ENCODE data around the gene SETBP1. TPM values are rescaled to one million over a fixed set of nuclear protein-coding genes. Genes with fewer than 3 reads are reported as not detected.

The SETBP1 gene
- total and polyA plus RNA-seq, 2 of the 13 experiments (the other 11 are each of a cell fraction or from before 2014, with no cell fraction given) = 0.18 to 0.65 TPM

DNA sequence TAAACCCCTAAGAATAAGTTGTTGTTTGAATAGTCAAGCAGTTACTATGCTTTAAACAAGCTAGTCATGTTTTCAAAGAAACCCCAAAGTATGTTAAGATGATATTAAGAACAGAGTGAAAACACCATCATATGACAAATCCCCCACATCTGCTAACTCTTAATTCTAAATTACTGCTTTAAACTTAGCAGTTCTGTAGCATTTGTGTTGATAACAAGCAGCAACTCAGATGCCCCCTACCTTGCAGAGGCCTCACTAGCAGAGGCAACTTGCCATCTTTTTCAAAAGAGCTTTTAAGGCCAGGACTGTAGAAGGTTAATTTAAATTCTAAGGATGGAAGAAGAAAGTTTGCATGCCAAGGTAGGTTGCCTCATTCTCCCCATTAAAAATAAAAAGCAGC is 376.2 kb downstream of the SETBP1 start:
- H3K9me3 ChIP-seq (ENCODE audit: low read length) = no peaks in the 10 kb centered on the region; the same call in 1 of the 2 replicates
- H3K4me3 ChIP-seq (replicated peaks in 1 of 3; ENCODE audit: insufficient read depth in 1 of 3, low read depth in 2 of 3, low read length in 3 of 3) = no peak overlapping the region
- no peaks in the 10 kb centered on the region for H3K27me3 ChIP-seq (ENCODE audit: control insufficient read depth in 1 of 2, insufficient read depth in 2 of 2, low read length in 2 of 2)
- intact Hi-C loops (cut with micrococcal nuclease; ENCODE audit: unreplicated experiment) (no loop called here), in situ Hi-C loops (cut with HindIII; ENCODE audit: extremely low pct_ligation_motif_present, low pct_unique_long_range_greater_than_20kb) (no loop called here)
- no peak overlapping the region for H2AFZ ChIP-seq (ENCODE audit: low read length)
- no peak for TF ChIP-seq MAZ (IDR thresholded peaks at IDR 0.05; ENCODE audit: borderline replicate concordance, low read depth, low read length)
- TF ChIP-seq MAZ (CRISPR knock-in tag; IDR thresholded peaks at IDR 0.05; ENCODE audit: low read depth) = no peak
- no peak for TF ChIP-seq SRSF1 (optimal IDR thresholded peaks at IDR 0.05; ENCODE audit: low read depth, low read length)
- TF ChIP-seq, protein P1, sequence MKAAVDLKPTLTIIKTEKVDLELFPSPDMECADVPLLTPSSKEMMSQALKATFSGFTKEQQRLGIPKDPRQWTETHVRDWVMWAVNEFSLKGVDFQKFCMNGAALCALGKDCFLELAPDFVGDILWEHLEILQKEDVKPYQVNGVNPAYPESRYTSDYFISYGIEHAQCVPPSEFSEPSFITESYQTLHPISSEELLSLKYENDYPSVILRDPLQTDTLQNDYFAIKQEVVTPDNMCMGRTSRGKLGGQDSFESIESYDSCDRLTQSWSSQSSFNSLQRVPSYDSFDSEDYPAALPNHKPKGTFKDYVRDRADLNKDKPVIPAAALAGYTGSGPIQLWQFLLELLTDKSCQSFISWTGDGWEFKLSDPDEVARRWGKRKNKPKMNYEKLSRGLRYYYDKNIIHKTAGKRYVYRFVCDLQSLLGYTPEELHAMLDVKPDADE (CRISPR knock-in tag; IDR thresholded peaks at IDR 0.05) = no peak
- TF ChIP-seq NR2F1 (CRISPR knock-in tag; IDR thresholded peaks at IDR 0.05) = no peak
- TF ChIP-seq, protein P2, sequence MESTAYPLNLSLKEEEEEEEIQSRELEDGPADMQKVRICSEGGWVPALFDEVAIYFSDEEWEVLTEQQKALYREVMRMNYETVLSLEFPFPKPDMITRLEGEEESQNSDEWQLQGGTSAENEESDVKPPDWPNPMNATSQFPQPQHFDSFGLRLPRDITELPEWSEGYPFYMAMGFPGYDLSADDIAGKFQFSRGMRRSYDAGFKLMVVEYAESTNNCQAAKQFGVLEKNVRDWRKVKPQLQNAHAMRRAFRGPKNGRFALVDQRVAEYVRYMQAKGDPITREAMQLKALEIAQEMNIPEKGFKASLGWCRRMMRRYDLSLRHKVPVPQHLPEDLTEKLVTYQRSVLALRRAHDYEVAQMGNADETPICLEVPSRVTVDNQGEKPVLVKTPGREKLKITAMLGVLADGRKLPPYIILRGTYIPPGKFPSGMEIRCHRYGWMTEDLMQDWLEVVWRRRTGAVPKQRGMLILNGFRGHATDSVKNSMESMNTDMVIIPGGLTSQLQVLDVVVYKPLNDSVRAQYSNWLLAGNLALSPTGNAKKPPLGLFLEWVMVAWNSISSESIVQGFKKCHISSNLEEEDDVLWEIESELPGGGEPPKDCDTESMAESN (CRISPR knock-in tag; conservative IDR thresholded peaks at IDR 0.05) = no peak
- TF ChIP-seq, protein P3, sequence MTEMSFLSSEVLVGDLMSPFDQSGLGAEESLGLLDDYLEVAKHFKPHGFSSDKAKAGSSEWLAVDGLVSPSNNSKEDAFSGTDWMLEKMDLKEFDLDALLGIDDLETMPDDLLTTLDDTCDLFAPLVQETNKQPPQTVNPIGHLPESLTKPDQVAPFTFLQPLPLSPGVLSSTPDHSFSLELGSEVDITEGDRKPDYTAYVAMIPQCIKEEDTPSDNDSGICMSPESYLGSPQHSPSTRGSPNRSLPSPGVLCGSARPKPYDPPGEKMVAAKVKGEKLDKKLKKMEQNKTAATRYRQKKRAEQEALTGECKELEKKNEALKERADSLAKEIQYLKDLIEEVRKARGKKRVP (CRISPR knock-in tag; IDR thresholded peaks at IDR 0.05) = no peak
- TF ChIP-seq, protein P4, sequence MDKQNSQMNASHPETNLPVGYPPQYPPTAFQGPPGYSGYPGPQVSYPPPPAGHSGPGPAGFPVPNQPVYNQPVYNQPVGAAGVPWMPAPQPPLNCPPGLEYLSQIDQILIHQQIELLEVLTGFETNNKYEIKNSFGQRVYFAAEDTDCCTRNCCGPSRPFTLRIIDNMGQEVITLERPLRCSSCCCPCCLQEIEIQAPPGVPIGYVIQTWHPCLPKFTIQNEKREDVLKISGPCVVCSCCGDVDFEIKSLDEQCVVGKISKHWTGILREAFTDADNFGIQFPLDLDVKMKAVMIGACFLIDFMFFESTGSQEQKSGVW (CRISPR knock-in tag; IDR thresholded peaks at IDR 0.05; ENCODE audit: borderline replicate concordance) = no peak
- no peak for TF ChIP-seq HCFC1 (IDR thresholded peaks at IDR 0.05; ENCODE audit: low read depth, low read length)
- TF ChIP-seq ZNF260 (CRISPR knock-in tag; IDR thresholded peaks at IDR 0.05; ENCODE audit: borderline replicate concordance, low read depth) = no peak
- H3K79me2 ChIP-seq (ENCODE audit: insufficient read depth, low read length) = no peaks in the 10 kb centered on the region
- no peak overlapping the region for H3K4me2 ChIP-seq (ENCODE audit: low read depth, low read length)
- ATAC-seq = no peak
- CTCF ChIA-PET (ENCODE audit: low intra/inter-chr PET ratio, low total read pairs) = no interaction called here
- DNase-seq (ENCODE audit: low spot score) = no peak
- POLR2A ChIA-PET = no interaction called here
- H3K9ac ChIP-seq (ENCODE audit: insufficient read depth, low read depth, low read length) = no peak overlapping the region
- no peak overlapping the region for H3K27ac ChIP-seq (ENCODE audit: extremely low read length, insufficient read depth, low read length)
- no TSS peak for BruUV-seq (replicated peaks)
- H3K36me3 ChIP-seq (replicated peaks in 1 of 2; ENCODE audit: control insufficient read depth in 1 of 2, insufficient read depth in 2 of 2, low read length in 2 of 2) = no peaks in the 10 kb centered on the region
- no peaks in the 10 kb centered on the region for H3K4me1 ChIP-seq (ENCODE audit: insufficient read depth, low read length)
- no peak for FAIRE-seq
- H4K20me1 ChIP-seq (ENCODE audit: insufficient read depth, low read length) = no peaks in the 10 kb centered on the region
